Measurements from ENCODE around the gene ZFYVE28. TPM values are rescaled to one million over a fixed set of nuclear protein-coding genes. Genes with fewer than 3 reads are reported as not detected.

ZFYVE28 gene
- total RNA-seq, 1 donor from 2014 or later: 0.39 TPM

DNA sequence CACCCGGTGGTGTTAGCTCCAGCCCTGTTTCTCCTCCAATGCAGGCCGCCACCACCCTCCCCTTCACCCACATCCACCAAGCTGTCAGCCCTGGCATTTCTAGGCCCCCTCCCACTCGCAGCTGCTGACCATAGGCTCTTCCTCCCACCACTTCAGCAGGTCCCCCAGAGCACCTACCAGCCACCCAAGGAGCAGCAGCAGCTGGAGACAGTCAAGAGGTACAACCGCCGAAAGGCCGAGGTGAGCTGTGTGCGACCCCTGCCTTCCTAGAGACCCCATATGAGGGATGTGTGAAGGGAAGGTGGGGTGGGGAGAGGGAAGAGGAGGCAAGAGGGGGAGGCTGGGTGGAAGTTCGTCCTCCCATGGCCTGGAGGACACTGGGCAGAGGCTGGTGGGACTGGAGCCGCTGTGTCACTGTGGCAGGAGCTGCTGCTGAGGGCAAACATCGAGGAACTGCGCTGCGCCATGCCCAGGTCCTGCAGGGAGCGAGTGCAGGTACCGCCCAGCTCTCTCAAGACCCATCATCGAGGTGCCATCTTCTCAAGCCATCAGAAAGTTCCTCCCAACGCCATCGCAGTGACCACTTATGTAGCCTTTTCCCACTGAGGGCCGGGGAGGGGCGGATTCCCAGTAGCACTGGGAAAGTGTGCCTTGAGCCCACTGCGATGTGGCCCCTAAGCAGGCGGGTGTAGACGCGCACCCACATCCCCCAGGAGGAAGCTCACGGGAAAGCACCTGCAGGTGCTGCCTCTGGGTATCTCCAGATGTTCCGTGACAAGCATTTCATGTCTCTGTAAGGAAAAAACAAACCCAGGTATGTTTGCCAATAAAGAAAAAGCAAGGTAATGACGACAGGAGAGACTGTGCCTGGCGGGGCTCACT is 31.3 kb upstream of the ZFYVE28 start:
- Histone ChIP-seq H3K27me3 (no peaks in the 10 kb centered on the region), H4K20me1 (ENCODE audit: low read depth) (no peaks in the 10 kb centered on the region), H3F3A (ENCODE audit: low read depth) (no peaks in the 10 kb centered on the region), H3K4me2 (no peak overlapping the region), H3K36me3 (no peaks in the 10 kb centered on the region), H2AFZ (replicated peaks) (no peak overlapping the region), H3K9me3 (ENCODE audit: low read depth) (no peaks in the 10 kb centered on the region), H3K27ac (no peak overlapping the region), H3K9ac (no peak overlapping the region), H3K4me1 (no peaks in the 10 kb centered on the region), H3K79me2 (ENCODE audit: low read depth) (no peaks in the 10 kb centered on the region), H3K4me3 (no peak overlapping the region)
- H3K36me3 Mint-ChIP-seq: no peaks in the 10 kb centered on the region
- peaks cover 7% of the 10 kb centered on the region for H3K27me3 Mint-ChIP-seq (ENCODE audit: insufficient read depth, low read depth)
- TF ChIP-seq CTCF (IDR thresholded peaks at IDR 0.05) (no peak), EZH2 (IDR thresholded peaks at IDR 0.05) (no peak), EZH2phosphoT487 (IDR thresholded peaks at IDR 0.05) (no peak)
- no peaks in the 10 kb centered on the region for H3K4me1 Mint-ChIP-seq
- no peaks in the 10 kb centered on the region for H3K9me3 Mint-ChIP-seq
- no peak for DNase-seq (ENCODE audit: low spot score)
- peak overlapping the region; percentile 52 for H3K4me3 Mint-ChIP-seq
- no peak overlapping the region for H3K27ac Mint-ChIP-seq

GRCh38 chr4:2449051-2449450 is 30.6 kb upstream of the ZFYVE28 start:
- H3K9me3 Mint-ChIP-seq: no peaks in the 10 kb centered on the region
- no peaks in the 10 kb centered on the region for H3K27me3 ChIP-seq
- H3K4me1 Mint-ChIP-seq: no peaks in the 10 kb centered on the region
- H3K9ac ChIP-seq: no peak overlapping the region
- no peaks in the 10 kb centered on the region for H3K4me1 ChIP-seq
- no peak overlapping the region for H3K27ac ChIP-seq
- no peaks in the 10 kb centered on the region for H3K79me2 ChIP-seq (ENCODE audit: low read depth)
- no peak overlapping the region for H3K4me2 ChIP-seq
- no peak overlapping the region for H3K27ac Mint-ChIP-seq
- DNase-seq (ENCODE audit: low spot score): no peak
- no peaks in the 10 kb centered on the region for H4K20me1 ChIP-seq (ENCODE audit: low read depth)
- no peak overlapping the region for H2AFZ ChIP-seq (replicated peaks)
- H3K4me3 Mint-ChIP-seq: no peak overlapping the region
- no peak for TF ChIP-seq EZH2phosphoT487 (IDR thresholded peaks at IDR 0.05)
- TF ChIP-seq CTCF (IDR thresholded peaks at IDR 0.05): no peak
- no peak for TF ChIP-seq EZH2 (IDR thresholded peaks at IDR 0.05)
- H3K4me3 ChIP-seq: no peak overlapping the region
- H3F3A ChIP-seq (ENCODE audit: low read depth): no peaks in the 10 kb centered on the region
- peaks cover 10% of the 10 kb centered on the region for H3K27me3 Mint-ChIP-seq (ENCODE audit: insufficient read depth, low read depth)
- no peaks in the 10 kb centered on the region for H3K36me3 ChIP-seq
- H3K36me3 Mint-ChIP-seq: no peaks in the 10 kb centered on the region
- no peaks in the 10 kb centered on the region for H3K9me3 ChIP-seq (ENCODE audit: low read depth)

- no peak for DNase-seq (ENCODE audit: low spot score)
- H3K4me3 ChIP-seq: no peak overlapping the region
- Mint-ChIP-seq H3K9me3 (no peaks in the 10 kb centered on the region), H3K27ac (no peak overlapping the region), H3K4me3 (no peak overlapping the region), H3K36me3 (no peaks in the 10 kb centered on the region), H3K4me1 (no peaks in the 10 kb centered on the region), H3K27me3 (ENCODE audit: insufficient read depth, low read depth) (peaks cover 10% of the 10 kb centered on the region)
- no peaks in the 10 kb centered on the region for H3K4me1 ChIP-seq
- H3F3A ChIP-seq (ENCODE audit: low read depth): no peaks in the 10 kb centered on the region
- no peaks in the 10 kb centered on the region for H3K27me3 ChIP-seq
- no peaks in the 10 kb centered on the region for H3K79me2 ChIP-seq (ENCODE audit: low read depth)
- H3K9ac ChIP-seq: no peak overlapping the region
- H4K20me1 ChIP-seq (ENCODE audit: low read depth): no peaks in the 10 kb centered on the region
- no peak for TF ChIP-seq CTCF (IDR thresholded peaks at IDR 0.05)
- TF ChIP-seq EZH2 (IDR thresholded peaks at IDR 0.05): no peak
- TF ChIP-seq EZH2phosphoT487 (IDR thresholded peaks at IDR 0.05): no peak
- H2AFZ ChIP-seq (replicated peaks): no peak overlapping the region
- no peaks in the 10 kb centered on the region for H3K36me3 ChIP-seq
- H3K27ac ChIP-seq: no peak overlapping the region
- no peaks in the 10 kb centered on the region for H3K9me3 ChIP-seq (ENCODE audit: low read depth)
- no peak overlapping the region for H3K4me2 ChIP-seq
Observed at GRCh38 chr4:2448589-2448988, 30.1 kb upstream of the ZFYVE28 start.
